DND-41 (cell line): ENCODE results near the gene TMEM245.

Source experiments
- EZH2 ChIP-seq: IDR thresholded peaks from 3 replicates; pipeline ENCODE4 v1.6.1; 2012; ENCODE audit warnings: borderline replicate concordance, low read depth, mild to moderate bottlenecking, moderate library complexity, low read length, inconsistent platforms; ENCODE audit not compliant: severe bottlenecking
- TF ChIP-seq, protein P1 (sequence below): IDR thresholded peaks from 2 replicates; pipeline ENCODE4 v1.5.1; 2012; ENCODE audit warnings: borderline replicate concordance, low read length, moderate library complexity, mild to moderate bottlenecking; ENCODE audit not compliant: poor library complexity, severe bottlenecking; ENCODE audit errors: extremely low read depth

DNA sequence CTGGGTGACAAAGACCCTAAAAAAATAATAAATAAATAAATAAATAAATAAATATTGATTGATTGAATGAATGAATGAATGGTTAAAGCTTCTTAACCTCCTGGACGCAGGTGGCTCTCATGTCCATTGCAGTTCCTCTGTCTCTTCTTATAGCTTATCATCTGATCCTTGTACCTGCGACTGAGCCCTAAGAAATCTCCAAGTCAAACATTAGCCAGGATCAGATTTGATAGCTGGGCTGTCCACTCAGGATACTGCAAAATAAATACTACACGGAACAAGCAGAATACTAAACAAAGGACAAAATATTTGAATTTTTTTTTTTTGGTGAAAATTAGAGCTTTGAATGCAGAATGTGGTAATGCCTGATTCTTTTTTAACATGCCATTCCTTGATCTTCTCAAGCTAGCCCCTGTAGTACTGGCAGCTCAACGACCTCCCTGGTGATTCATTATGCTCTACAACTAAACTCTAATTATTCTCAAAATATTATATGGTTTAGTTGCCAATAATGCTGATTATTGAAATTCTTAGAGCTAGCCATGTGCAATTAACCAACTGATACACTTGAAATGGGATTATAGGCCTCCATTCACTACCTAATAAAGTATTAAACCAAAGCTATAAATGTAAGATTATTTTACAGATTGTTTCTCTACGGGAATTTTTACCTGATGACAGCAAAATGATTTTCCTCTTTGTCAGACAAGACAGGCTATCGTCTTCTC lies 9.9 kb upstream of the TMEM245 start:
- no peak for TF ChIP-seq EZH2
- TF ChIP-seq, protein P1, sequence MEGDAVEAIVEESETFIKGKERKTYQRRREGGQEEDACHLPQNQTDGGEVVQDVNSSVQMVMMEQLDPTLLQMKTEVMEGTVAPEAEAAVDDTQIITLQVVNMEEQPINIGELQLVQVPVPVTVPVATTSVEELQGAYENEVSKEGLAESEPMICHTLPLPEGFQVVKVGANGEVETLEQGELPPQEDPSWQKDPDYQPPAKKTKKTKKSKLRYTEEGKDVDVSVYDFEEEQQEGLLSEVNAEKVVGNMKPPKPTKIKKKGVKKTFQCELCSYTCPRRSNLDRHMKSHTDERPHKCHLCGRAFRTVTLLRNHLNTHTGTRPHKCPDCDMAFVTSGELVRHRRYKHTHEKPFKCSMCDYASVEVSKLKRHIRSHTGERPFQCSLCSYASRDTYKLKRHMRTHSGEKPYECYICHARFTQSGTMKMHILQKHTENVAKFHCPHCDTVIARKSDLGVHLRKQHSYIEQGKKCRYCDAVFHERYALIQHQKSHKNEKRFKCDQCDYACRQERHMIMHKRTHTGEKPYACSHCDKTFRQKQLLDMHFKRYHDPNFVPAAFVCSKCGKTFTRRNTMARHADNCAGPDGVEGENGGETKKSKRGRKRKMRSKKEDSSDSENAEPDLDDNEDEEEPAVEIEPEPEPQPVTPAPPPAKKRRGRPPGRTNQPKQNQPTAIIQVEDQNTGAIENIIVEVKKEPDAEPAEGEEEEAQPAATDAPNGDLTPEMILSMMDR: no peak
